Natural killer cell (primary cell): ENCODE results near the gene ABTB2. TPM values are rescaled to one million over a fixed set of nuclear protein-coding genes. Genes with fewer than 3 reads are reported as not detected.
A peak's percentile ranks its signal among the peaks of the same experiment; 100 is the strongest.

Experiments
- ATAC-seq, 3 donors: fragments of 150-1000 bp in 2 of 3; fragments of 200-7000 bp in 1 of 3; cut with Tn5 transposase; 1 replicate in 1 of 3; 2 replicates in 2 of 3; pipeline ENCODE4 v1.10.0; 2021; ENCODE audit warnings: mild to moderate bottlenecking in 2 of 3, moderate library complexity in 2 of 3
- DNase-seq, 2 donors: peaks; one replicate each; pipeline versions ENCODE4 v3.0.0 to v3.0.0-alpha.2; 2013 to 2021; ENCODE audit warnings: mixed read lengths in 1 of 2
- H3K27ac ChIP-seq: one replicate; pipeline ENCODE4 v1.5.1; 2013; ENCODE audit warnings: mild to moderate bottlenecking, low read length
- H3K27me3 ChIP-seq: one replicate; pipeline ENCODE4 v1.6.1; 2013; ENCODE audit warnings: low read length; ENCODE audit not compliant: control insufficient read depth, insufficient read depth
- H3K36me3 ChIP-seq: one replicate; pipeline ENCODE4 v1.6.1; 2013; ENCODE audit warnings: low read length; ENCODE audit not compliant: control insufficient read depth, insufficient read depth
- H3K4me1 ChIP-seq: one replicate; pipeline ENCODE4 v1.6.1; 2013; ENCODE audit warnings: low read length; ENCODE audit not compliant: control insufficient read depth, insufficient read depth
- H3K4me3 ChIP-seq: one replicate; pipeline ENCODE4 v1.5.1; 2013; ENCODE audit warnings: low read length
- H3K9me3 ChIP-seq: one replicate; pipeline ENCODE4 v1.6.1; 2013; ENCODE audit warnings: low read length; ENCODE audit not compliant: control insufficient read depth, insufficient read depth
- H3K27ac Mint-ChIP-seq, 2 donors: one replicate each; pipeline ENCODE4 v1.8.0; 2022; ENCODE audit warnings: mild to moderate bottlenecking in 2 of 2, mixed read lengths in 2 of 2, moderate library complexity in 1 of 2
- H3K27me3 Mint-ChIP-seq, 2 donors: one replicate each; pipeline ENCODE4 v1.8.0; 2022; ENCODE audit warnings: low read depth in 2 of 2, mixed read lengths in 2 of 2
- H3K36me3 Mint-ChIP-seq: one replicate; pipeline ENCODE4 v1.8.0; 2022; ENCODE audit warnings: mixed read lengths
- H3K4me1 Mint-ChIP-seq, 2 donors: one replicate each; pipeline ENCODE4 v1.8.0; 2022; ENCODE audit warnings: mixed read lengths in 2 of 2
- H3K4me3 Mint-ChIP-seq: one replicate; pipeline ENCODE4 v1.8.0; 2022; ENCODE audit warnings: mild to moderate bottlenecking, moderate library complexity, mixed read lengths
- H3K9me3 Mint-ChIP-seq, 2 donors: one replicate each; pipeline ENCODE4 v1.8.0; 2022; ENCODE audit warnings: mixed read lengths in 2 of 2
- CTCF ChIP-seq: fragments of 200-600 bp; IDR thresholded peaks from one replicate; pipeline ENCODE4 v1.8.0; 2022; ENCODE audit warnings: antibody characterized with exemption
- WGBS: methylation state at CpG from one replicate; pipeline ENCODE4 v1.1.7; 2013; ENCODE audit warnings: missing lambda C conversion rate; ENCODE audit not compliant: insufficient coverage; 5-methylcytosine and 5-hydroxymethylcytosine counted together
- intact Hi-C: fragments of 100-400 bp; cut with micrococcal nuclease; formaldehyde crosslinking; loops from one replicate; pipeline ENCODE4 v1.14.2; 2022
- total RNA-seq, 4 donors: library from RNA; stranded (reverse); fragments of 120-200 nt in 1 of 4; gene quantifications; one replicate each; pipeline versions ENCODE4 v1.2.3 to v1.2.4, GENCODE V29; 2013 to 2022

ABTB2 gene
- total RNA-seq, 3 donors from 2014 or later (not counting 1 experiment from before 2014, with no cell fraction given) = 0.65 to 1.7 (median 1.1) TPM

- Mint-ChIP-seq H3K27ac (peak overlapping the region; percentile 96 to 97), H3K9me3 (no peaks in the 10 kb centered on the region), H3K4me3 (peak overlapping the region; percentile 96), H3K27me3 (no peaks in the 10 kb centered on the region), H3K4me1 (peaks cover 34 to 40% of the 10 kb centered on the region in 2 donors), H3K36me3 (peaks cover 4% of the 10 kb centered on the region)
- ATAC-seq (no peak), DNase-seq (no peak)
- peak overlapping the region; percentile 94 for H3K27ac ChIP-seq
- peak overlapping the region; percentile 82 for H3K4me3 ChIP-seq
- H3K36me3 ChIP-seq = peaks cover 29% of the 10 kb centered on the region
- intact Hi-C loops = loop anchor here (1.0 to 2.0 kb wide), 5 partner anchors 55 to 811 kb away; partner anchors contain the start of genes ABTB2, APIP, CAPRIN1 and CAT
- peaks cover 16% of the 10 kb centered on the region for H3K4me1 ChIP-seq
- 2% methylated on average over 16 of the region's 17 CpGs for WGBS
- no peaks in the 10 kb centered on the region for H3K27me3 ChIP-seq
- no peaks in the 10 kb centered on the region for H3K9me3 ChIP-seq
- no peak for TF ChIP-seq CTCF
Observed at GRCh38 chr11:34105957-34106504, 251.8 kb downstream of the ABTB2 start.

GRCh38 chr11:34105079-34105956 is 252.5 kb downstream of the ABTB2 start, which contains the start of gene NAT10:
TSS of gene NAT10 (plus strand) at chr11:34105629. CDS start at chr11:34108226, 2,597 bp downstream.
- WGBS = under 1% methylated on average over 55 of the region's 55 CpGs
- Mint-ChIP-seq H3K27me3 (no peaks in the 10 kb centered on the region), H3K9me3 (no peaks in the 10 kb centered on the region), H3K4me3 (peak within 1 kb of the TSS; percentile 96), H3K27ac (peak within 1 kb of the TSS; percentile 96 to 97), H3K4me1 (peaks cover 34 to 40% of the 10 kb centered on the region in 2 donors), H3K36me3 (peaks cover 4% of the 10 kb centered on the region)
- no peak for TF ChIP-seq CTCF
- peak within 1 kb of the TSS; percentile 82 for H3K4me3 ChIP-seq
- peaks cover 16% of the 10 kb centered on the region for H3K4me1 ChIP-seq
- H3K9me3 ChIP-seq = no peaks in the 10 kb centered on the region
- peaks cover 31% of the 10 kb centered on the region for H3K36me3 ChIP-seq
- intact Hi-C loops = loop anchor here (1.0 to 2.0 kb wide), 5 partner anchors 54 to 811 kb away; partner anchors contain the start of genes ABTB2, APIP, CAPRIN1 and CAT
- H3K27me3 ChIP-seq = no peaks in the 10 kb centered on the region
- DNase-seq = peak; percentile 96 to 100
- ATAC-seq = peak; percentile 93 to 98 (median 94)
- H3K27ac ChIP-seq = peak within 1 kb of the TSS; percentile 94

- Mint-ChIP-seq H3K4me3 (peak overlapping the region; percentile 96), H3K27ac (peak overlapping the region; percentile 96 to 97), H3K9me3 (no peaks in the 10 kb centered on the region), H3K4me1 (peaks cover 34 to 40% of the 10 kb centered on the region in 2 donors), H3K27me3 (no peaks in the 10 kb centered on the region), H3K36me3 (peaks cover 4% of the 10 kb centered on the region)
- Histone ChIP-seq H3K9me3 (no peaks in the 10 kb centered on the region), H3K4me1 (peaks cover 16% of the 10 kb centered on the region), H3K27me3 (no peaks in the 10 kb centered on the region), H3K36me3 (peaks cover 32% of the 10 kb centered on the region), H3K27ac (peak overlapping the region; percentile 94), H3K4me3 (peak overlapping the region; percentile 82)
- ATAC-seq (no peak), DNase-seq (no peak)
- no peak for TF ChIP-seq CTCF
- WGBS = 32% methylated on average over 6 of the region's 6 CpGs
- intact Hi-C loops = loop anchor here (1.0 to 2.0 kb wide), 5 partner anchors 53 to 812 kb away; partner anchors contain the start of genes ABTB2, APIP, CAPRIN1 and CAT
Observed at GRCh38 chr11:34104680-34105078, 253.1 kb downstream of the ABTB2 start.

Other genes with a start within 250 kb of the ABTB2 start
- gene CAT, start 80.9 kb upstream of the ABTB2 start, total RNA-seq = 10 to 100 TPM; 31.0 to 43.9 (median 36.3) TPM
- not detected for gene ELF5, start 155.8 kb upstream of the ABTB2 start, total RNA-seq